GM21619 (cell line): ENCODE measurements around the gene PLCB3.

Source experiments
- ATAC-seq: cut with Tn5 transposase; IDR thresholded peaks from one replicate; pipeline ENCODE4 v1.9.1; 2021; ENCODE audit not compliant: unreplicated experiment

The PLCB3 gene

DNA sequence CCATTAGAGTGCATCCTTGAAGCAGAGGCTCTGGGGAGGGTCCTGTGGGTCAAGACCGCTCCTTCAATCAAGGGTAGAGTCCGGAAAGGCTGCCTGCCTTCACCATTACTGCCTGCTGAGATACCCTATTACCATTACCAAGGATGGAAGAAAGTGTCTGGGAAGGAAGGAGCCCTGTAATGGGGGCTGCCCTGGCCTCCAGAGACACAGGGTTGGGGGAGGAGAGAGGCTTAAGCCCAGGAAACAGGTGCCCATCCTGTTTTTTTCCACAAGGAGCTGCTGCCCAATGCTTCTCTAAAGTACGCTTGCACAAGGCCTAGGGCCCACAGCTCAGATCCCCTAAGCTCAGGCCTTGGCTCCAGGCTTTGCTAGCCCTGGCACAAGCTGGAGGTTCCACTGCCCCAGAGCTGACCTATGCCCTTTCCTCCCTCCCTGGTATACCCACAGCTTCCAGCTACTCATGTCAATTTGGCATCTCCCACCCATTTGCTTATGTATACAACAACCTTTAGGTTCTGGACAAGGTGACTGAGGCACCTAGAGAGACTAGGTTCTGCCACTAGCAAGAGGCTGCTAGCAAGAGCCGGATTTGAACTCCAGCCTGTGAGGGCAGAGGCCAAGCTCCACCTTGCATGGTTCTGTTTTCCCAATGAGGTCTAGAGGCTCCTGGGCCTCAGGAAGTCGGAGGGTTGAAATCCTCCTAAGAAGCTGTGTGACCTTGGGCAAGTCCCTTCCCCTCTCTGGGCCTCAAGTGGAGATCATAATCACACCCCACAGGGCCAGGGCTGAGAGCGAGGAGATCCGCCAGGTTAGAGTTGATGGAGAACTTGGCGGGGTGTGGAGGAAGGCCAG, 1.5 kb upstream of the PLCB3 start:
- ATAC-seq: no peak

DNA sequence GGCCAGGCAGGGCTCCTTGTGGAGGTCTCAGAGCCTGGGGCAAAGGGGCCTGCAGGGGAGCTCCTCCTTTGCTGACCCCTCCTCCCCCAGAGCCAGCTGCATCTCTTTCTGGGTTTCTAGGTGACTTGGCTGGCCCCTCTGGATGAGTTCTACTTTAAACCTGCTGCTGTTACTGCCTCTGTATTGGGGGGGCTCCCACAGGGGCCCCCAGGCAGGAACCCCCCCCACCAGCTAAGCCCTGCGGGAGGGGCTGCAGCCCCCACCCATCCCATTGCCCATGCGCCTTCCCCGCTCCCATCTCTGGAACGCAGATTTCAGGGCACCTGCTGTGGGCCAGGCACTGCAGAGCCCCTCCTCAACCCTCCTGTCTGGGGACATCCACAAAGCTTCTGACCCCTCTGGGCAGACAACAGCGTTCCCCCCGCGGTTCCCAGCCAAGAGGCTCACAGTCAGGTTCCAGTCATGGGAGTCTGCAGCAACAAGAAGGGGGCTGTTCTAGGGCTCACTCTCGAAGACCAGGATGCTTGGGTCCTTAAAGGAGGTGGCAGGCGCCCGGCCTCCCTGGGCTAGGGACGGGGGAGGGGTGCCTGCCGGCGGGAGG, 815 bp upstream of the PLCB3 start:
- no peak for ATAC-seq

DNA sequence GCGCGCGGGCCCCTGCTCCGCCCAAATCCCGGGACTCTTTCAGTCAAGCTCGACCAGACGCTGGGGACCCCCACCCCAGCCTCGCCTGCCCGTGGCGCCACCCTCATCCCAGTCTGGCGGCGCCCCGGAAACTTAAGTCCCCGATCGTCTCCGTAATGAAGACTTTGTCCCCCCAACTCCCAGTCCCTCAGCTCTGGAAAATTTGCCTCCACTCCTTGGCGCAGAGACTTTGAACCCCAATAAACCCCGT, 348 bp downstream of the PLCB3 start:
- no peak for ATAC-seq

DNA sequence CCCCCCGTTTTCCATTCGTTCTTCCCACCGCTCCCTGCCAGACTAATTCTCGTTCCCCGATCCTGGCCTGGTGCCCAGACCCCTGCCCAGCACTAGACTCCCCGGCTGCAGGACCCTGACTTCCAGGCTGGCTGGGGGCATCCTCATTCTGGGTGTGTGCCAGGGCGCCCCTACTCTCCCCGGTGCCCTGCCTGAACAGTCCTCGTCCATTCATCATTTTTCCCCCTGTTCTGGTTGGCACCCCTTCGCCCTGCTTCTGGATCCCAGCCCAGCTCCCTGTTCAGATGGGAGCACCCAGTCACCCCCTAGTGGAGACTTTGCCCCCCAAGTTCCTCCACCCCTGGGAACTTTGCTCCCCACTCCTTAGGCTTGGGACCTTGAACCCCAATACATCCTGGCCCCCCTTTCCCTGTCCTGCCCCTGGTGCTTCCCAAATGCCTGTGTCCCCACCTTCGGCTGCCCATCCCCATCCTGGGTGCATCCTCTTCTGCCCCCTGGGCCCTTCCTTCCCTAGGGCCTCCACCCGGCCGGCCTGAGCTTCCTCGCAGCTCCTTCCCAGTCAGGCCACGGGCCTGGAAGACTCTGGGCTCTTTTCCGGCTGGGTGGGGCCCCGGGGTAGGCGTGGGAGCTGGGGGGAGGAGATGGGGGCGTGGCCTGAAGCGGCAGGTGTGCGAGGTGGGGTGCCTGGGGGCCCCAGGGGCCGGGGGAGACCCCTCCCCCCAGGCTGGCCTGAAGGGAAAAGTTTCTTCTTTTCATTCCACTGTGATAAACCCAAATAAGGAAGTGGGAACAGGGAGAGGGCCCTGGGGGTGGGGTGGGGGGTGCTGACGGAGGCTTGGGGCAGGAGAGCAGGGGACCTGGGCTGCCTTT, 908 bp downstream of the PLCB3 start:
- ATAC-seq: no peak

DNA sequence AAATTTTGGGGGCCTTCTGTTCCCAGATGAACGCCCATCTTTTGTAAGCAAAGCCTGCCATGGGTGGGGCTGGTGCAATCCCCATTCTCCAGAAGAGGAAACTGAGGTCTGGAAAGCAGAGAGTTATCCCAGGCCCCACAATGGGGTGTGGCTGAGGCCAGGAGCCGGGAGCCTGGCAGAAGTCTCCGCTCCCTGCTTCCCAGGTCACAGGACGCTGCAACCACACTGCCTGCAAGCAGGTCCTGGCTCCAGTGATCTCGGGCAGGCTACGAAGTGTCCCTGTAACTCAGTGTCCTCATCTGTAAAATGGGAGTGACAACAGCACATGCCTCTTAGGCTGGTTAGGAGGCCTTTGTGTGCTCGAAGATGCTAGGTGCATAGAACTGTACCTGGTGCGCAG, 1.7 kb downstream of the PLCB3 start:
- ATAC-seq: no peak

DNA sequence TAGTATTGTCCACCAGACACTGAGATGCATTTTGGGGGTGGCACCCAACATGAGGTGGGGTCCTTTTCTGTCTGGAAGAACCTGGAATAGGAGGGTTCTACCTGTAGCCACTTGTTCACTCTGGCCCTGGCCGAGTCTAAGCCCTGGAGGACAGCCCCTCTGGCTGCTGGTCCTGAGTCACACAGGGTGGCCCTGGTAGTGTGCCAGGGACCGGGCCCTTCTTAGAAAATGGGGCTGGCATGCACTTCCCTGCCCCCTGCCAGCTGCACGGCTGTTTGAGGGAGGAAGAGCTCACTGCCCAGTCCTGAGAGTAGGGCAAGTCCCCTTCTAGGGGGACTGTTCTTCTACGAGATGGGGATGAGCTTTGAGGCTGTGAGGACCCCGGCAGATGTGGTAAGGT, 2.2 kb downstream of the PLCB3 start:
- no peak for ATAC-seq

DNA sequence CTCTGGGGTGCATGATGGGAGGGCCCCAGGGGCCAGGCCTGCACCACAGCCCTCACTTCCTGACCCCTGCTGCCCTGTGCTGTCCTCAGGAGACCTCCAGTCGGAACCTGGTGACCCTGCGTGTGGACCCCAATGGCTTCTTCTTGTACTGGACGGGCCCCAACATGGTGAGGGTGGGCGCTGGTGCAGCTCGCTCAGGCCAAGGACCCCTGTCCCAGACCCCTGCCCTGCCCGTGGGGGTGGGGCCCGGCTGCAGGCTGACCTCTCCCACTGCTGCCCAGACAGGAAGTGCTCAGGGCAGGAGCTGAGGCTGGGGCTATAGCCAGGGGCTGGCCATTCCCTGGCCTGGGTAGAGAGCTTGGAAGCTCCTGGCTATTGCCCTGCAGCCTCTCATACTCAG, 3.0 kb downstream of the PLCB3 start:
- no peak for ATAC-seq

DNA sequence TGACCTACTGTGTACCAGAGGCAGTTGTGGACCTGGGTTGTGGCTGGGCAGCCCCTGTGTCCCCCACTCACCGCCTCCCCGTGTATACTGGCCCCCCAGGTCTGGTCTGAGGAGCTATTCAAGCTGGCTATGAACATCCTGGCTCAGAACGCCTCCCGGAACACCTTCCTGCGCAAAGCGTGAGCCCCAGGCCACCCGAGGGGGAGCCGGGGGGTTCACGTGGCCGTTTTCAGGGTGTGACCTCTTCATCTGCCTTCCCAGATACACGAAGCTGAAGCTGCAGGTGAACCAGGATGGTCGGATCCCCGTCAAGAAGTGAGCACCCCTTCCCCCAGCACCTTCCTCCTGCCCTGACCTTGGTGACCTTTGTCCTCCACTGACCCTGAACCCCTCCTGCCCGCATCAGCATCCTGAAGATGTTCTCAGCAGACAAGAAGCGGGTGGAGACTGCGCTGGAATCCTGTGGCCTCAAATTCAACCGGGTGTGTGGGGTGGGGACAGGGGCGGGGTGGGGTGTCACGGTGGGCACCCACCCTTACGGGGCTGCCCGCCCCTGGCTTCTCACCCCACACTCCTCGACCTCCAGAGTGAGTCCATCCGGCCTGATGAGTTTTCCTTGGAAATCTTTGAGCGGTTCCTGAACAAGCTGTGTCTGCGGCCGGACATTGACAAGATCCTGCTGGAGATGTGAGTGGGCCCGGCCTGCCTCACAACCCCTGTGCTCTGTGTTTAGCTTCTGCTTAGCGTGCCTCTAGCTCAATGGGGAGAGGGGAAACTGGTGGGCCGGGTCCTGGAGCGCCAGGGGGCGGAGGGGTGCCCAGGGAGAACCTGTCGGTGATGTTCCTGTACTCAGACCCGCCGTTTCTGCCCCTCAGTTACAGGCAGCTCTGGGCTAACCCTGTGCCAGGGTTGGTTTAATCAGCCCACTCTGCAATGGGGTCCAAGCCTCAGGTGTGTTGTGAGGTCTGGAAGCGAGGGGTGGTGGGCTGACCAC, 4.1 kb downstream of the PLCB3 start:
- ATAC-seq: no peak

DNA sequence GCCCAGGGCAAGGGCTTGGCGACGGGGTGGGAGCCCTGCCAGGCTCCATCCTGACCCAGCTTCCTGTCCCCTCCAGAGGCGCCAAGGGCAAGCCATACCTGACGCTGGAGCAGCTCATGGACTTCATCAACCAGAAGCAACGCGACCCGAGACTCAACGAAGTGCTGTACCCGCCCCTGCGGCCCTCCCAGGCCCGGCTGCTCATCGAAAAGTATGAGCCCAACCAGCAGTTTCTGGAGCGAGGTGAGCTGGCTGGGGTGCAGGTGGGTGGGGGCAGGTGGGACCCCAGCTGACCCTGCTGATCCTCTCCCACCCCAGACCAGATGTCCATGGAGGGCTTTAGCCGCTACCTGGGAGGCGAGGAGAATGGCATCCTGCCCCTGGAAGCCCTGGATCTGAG, 5.0 kb downstream of the PLCB3 start:
- ATAC-seq: no peak

DNA sequence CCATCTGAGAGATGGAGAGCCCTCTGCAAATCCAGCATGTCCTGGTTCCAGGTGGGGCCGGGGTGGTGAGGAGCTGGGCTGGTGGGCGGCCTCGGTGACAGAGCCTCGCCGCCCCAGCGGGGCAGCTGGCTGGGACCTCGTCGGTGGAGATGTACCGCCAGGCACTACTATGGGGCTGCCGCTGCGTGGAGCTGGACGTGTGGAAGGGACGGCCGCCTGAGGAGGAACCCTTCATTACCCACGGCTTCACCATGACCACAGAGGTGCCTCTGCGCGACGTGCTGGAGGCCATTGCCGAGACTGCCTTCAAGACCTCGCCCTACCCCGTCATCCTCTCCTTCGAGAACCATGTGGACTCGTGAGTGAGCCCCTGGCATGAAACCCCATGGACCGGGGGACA, 7.0 kb downstream of the PLCB3 start:
- ATAC-seq: no peak

DNA sequence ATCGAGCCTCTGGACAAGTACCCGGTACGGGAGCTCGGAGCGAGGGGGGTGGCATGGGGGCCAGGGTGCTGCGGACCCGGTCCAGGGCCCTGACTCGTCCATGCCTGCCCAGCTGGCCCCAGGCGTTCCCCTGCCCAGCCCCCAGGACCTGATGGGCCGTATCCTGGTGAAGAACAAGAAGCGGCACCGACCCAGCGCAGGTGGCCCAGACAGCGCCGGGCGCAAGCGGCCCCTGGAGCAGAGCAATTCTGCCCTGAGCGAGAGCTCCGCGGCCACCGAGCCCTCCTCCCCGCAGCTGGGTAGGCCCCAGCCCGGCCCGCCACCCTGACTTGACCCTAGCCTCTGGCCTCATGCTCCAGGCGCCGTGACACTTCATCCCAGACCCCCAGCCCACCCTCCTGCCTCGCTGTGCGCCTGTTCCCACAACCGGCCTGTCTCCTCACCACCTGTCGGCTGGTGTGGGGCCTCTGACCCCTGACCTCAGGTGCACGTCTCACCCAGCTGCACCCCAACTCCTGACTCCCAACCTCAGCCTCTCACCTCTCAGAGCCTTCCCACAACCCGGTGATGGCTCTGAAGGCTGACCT, 7.7 kb downstream of the PLCB3 start:
- ATAC-seq: no peak

DNA sequence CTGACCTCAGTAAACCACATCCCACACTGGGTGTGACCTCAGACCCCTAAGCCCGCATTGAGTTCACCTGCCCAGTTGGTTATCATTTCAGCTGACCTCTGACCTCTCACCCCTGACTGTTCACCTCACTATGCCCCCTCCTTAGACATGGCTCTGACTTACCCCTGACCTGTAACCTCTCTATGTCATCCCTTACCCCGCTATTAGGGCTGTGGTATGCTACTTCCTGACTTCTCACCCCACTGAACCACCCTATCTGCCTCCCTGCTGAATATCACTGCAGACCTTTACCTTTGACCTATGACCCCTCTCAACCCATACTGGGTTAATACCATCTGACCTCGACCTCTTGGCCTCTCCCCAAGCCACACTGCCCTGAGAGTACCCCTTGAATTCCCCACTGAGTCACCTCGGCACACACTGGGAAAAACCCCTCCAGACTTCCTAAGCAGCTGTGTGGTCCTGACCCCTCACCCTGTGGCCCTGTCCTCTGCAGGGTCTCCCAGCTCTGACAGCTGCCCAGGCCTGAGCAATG, 8.3 kb downstream of the PLCB3 start:
- no peak for ATAC-seq

DNA sequence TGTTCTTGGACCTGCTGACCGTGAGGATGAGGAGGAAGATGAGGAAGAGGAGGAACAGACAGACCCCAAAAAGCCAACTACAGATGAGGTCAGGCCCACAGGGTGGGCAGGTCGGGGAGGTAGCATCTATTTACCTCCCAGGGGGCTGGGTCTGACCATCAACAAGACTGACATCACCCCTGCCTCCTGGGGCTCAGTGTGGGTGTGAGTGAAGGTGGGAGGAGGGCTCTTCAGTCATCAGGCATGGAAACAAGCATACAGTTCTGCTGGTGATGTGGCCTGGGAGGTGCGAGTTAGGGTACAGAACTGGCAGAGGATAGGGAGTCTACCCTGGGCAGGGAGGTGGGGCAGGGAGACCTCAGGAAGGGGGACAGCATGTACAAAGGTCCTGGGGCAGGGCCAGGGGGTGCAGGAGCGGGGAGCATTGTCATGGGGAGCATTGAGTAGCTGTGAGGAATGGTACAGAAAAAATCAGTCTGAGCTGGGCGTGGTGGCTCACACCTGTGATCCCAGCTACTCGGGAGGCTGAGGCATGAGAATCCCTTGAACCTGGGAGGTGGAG, 8.9 kb downstream of the PLCB3 start:
- no peak for ATAC-seq

DNA sequence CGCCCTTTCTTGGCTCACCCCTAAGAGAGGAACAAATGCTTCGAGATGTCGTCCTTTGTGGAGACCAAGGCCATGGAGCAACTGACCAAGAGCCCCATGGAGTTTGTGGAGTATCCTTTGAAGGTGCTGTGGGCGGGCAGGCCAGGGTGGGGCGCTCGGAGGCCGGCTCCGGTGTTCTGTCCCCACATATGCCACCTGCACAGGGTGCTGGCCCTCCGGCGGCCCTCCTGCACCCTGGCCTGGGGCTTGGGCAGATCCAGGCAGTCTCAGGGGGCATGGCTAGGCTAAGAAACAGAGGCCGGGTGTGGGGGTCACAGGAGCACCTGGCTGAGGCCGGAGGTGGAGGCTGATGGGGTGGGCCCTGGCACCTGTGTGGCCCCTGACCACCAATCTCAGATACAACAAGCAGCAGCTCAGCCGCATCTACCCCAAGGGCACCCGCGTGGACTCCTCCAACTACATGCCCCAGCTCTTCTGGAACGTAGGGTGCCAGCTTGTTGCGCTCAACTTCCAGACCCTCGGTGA, 10.3 kb downstream of the PLCB3 start:
- no peak for ATAC-seq

DNA sequence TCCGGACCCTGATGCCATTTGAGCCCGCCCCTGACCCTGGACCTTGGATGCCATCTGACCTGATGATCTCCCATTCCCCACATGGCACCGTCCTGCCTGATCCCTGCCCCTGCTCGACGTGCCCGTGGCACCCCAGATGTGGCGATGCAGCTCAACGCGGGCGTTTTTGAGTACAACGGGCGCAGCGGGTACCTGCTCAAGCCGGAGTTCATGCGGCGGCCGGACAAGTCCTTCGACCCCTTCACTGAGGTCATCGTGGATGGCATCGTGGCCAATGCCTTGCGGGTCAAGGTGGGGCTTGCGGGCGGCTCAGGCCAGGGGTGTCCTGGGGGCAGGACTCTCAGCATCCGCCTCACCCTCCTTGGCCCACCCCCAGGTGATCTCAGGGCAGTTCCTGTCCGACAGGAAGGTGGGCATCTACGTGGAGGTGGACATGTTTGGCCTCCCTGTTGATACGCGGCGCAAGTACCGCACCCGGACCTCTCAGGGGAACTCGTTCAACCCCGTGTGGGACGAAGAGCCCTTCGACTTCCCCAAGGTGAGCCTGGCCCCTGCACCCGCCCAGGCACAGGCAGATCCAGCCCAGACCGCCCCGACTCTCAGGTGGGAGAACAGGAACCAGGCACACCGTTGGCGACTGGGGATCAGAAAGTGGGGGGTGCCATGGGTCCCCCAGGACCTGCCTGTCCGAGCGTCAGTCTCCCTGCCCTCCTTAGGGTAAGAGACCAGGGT, 11.1 kb downstream of the PLCB3 start:
- ATAC-seq: no peak

DNA sequence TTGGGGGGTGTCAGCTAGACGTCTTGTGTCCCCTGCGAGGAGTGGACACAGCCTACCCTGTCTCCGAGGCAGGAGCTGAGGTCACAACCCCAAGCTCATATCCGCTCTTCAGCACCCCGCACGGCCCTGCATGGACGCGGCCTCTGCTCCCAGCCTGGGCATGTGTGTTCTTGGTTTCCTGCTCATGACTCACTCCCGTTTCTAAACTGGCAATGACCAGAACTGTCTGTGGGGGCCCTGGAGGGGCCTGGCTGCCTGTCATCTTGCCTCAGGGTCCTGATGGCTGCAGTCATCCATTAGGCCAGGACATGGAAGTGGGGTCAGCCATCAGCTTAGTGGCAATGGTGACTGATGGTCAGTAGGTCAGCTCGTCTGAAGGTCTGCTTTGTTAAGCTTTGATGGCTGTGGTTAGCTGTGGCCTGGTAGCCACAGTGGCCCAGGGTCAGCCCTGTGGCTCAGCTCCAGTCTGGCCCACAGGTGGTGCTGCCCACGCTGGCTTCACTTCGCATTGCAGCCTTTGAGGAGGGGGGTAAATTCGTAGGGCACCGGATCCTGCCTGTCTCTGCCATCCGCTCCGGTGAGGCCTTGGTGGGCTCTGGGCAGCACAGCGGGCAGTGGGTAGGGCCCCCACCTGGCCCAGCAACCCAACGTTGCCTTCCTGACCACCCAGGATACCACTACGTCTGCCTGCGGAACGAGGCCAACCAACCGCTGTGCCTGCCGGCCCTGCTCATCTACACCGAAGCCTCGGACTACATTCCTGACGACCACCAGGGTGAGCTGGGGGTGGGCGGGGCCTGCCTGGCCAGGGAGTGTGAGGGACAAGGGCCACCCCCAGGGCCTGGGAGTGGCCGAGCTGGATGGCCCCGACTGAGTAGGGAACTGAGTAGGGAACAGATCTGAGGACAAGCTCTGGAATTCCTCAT, 12.0 kb downstream of the PLCB3 start:
- no peak for ATAC-seq

DNA sequence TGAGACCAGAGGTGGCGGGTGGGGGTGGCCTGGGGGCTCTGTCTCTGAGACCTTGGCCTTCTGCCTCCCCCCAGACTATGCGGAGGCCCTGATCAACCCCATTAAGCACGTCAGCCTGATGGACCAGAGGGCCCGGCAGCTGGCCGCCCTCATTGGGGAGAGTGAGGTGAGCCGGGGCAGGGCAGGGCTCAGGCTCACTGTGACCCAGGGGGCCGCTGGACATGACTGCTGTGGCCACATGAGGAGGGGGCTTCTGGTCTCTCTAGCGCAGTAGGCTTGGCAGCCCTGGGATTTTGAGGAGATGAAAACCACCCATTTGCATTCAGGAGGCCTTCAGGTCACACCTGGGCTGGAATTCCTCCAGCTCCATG, 12.6 kb downstream of the PLCB3 start:
- ATAC-seq: no peak

DNA sequence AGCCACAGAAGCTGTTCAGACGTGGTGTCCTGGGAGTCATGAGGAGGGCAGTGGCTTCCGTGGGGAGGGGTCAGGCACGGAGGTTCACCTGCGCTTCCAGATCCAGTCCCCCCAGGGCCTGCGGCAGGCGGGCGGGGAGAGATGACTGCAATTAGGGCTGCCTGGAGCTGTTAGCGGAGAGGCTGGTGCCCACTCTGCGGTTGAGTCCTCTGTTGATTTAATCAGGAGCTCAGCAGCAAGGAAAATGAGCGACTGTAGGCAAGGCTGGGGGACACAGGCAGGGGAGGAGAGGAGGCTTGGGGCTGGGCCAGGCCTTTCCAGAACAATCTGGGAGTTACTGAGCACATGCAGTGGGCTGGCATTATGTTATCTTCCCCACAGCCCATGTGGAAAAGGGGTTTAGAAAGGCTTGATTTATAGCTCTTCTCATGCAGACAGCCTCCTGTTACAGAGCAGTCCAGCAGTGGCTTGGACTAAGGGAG, 13.1 kb downstream of the PLCB3 start:
- no peak for ATAC-seq
